ENCODE data around the gene MPND. TPM values are rescaled to one million over a fixed set of nuclear protein-coding genes. Genes with fewer than 3 reads are reported as not detected.

The MPND gene
- total and polyA plus RNA-seq, 2 of the 13 experiments (the other 11 are each of a cell fraction or from before 2014, with no cell fraction given) = 10.8 to 15.8 TPM

DNA sequence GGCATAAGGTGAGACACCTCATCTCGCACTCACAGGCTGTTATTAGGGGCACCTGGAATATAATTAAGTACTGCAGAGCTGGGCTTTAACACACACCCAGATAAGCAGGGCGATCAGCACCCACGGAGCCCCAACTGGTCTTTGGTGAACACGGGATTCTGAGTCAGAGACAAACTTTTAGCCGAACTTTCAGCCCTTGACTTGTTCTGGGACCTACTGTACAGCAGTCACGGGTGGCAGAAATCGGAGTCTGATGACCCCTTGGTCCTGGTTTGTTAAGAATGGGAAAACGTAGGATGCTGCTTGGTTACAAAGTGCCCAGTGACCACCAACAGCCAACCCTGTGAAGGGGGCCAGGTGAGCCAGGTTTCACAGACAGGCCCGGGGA is 47.9 kb downstream of the MPND start (continued):
- no peak for TF ChIP-seq ZBTB21 (CRISPR knock-in tag; IDR thresholded peaks at IDR 0.05)
- TF ChIP-seq CCDC6 (CRISPR knock-in tag; IDR thresholded peaks at IDR 0.05) = no peak
- 0 out of 2 replicates have a peak, but pooled peaks have one; percentile 19 for TF ChIP-seq ZNF383 (CRISPR knock-in tag; IDR thresholded peaks at IDR 0.05; ENCODE audit: borderline replicate concordance)
- TF ChIP-seq THAP11 (CRISPR knock-in tag; IDR thresholded peaks at IDR 0.05) = no peak
- no peak for TF ChIP-seq EED (CRISPR knock-in tag; IDR thresholded peaks at IDR 0.05)
- TF ChIP-seq REL (CRISPR knock-in tag; conservative IDR thresholded peaks at IDR 0.05) = no peak
- TF ChIP-seq, protein P1, sequence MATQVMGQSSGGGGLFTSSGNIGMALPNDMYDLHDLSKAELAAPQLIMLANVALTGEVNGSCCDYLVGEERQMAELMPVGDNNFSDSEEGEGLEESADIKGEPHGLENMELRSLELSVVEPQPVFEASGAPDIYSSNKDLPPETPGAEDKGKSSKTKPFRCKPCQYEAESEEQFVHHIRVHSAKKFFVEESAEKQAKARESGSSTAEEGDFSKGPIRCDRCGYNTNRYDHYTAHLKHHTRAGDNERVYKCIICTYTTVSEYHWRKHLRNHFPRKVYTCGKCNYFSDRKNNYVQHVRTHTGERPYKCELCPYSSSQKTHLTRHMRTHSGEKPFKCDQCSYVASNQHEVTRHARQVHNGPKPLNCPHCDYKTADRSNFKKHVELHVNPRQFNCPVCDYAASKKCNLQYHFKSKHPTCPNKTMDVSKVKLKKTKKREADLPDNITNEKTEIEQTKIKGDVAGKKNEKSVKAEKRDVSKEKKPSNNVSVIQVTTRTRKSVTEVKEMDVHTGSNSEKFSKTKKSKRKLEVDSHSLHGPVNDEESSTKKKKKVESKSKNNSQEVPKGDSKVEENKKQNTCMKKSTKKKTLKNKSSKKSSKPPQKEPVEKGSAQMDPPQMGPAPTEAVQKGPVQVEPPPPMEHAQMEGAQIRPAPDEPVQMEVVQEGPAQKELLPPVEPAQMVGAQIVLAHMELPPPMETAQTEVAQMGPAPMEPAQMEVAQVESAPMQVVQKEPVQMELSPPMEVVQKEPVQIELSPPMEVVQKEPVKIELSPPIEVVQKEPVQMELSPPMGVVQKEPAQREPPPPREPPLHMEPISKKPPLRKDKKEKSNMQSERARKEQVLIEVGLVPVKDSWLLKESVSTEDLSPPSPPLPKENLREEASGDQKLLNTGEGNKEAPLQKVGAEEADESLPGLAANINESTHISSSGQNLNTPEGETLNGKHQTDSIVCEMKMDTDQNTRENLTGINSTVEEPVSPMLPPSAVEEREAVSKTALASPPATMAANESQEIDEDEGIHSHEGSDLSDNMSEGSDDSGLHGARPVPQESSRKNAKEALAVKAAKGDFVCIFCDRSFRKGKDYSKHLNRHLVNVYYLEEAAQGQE (IDR thresholded peaks at IDR 0.05; ENCODE audit: borderline replicate concordance in 1 of 2, low read depth in 1 of 2, low read length in 2 of 2) = no peak
- TF ChIP-seq RBM22 (optimal IDR thresholded peaks at IDR 0.05; ENCODE audit: low read length) = no peak
- no peak for TF ChIP-seq NR2F6 (IDR thresholded peaks at IDR 0.05)
- TF ChIP-seq NR2F6 (CRISPR knock-in tag; IDR thresholded peaks at IDR 0.05) = no peak
- no peak for TF ChIP-seq ZNF256 (CRISPR knock-in tag; conservative IDR thresholded peaks at IDR 0.05)
- TF ChIP-seq THAP7 (CRISPR knock-in tag; IDR thresholded peaks at IDR 0.05) = no peak
- TF ChIP-seq ZSCAN29 (CRISPR knock-in tag; conservative IDR thresholded peaks at IDR 0.05) = no peak
- no peak for TF ChIP-seq FOXM1 (CRISPR knock-in tag; IDR thresholded peaks at IDR 0.05)
- TF ChIP-seq ZC3H13 (CRISPR knock-in tag; IDR thresholded peaks at IDR 0.05) = 0 out of 2 replicates have a peak, but pooled peaks have one; percentile 20
- TF ChIP-seq CBX1 (IDR thresholded peaks at IDR 0.05; ENCODE audit: low read depth) = no peak
- no peak for TF ChIP-seq KAT2B (IDR thresholded peaks at IDR 0.05; ENCODE audit: borderline replicate concordance, low read depth, low read length)
- TF ChIP-seq, protein P2, sequence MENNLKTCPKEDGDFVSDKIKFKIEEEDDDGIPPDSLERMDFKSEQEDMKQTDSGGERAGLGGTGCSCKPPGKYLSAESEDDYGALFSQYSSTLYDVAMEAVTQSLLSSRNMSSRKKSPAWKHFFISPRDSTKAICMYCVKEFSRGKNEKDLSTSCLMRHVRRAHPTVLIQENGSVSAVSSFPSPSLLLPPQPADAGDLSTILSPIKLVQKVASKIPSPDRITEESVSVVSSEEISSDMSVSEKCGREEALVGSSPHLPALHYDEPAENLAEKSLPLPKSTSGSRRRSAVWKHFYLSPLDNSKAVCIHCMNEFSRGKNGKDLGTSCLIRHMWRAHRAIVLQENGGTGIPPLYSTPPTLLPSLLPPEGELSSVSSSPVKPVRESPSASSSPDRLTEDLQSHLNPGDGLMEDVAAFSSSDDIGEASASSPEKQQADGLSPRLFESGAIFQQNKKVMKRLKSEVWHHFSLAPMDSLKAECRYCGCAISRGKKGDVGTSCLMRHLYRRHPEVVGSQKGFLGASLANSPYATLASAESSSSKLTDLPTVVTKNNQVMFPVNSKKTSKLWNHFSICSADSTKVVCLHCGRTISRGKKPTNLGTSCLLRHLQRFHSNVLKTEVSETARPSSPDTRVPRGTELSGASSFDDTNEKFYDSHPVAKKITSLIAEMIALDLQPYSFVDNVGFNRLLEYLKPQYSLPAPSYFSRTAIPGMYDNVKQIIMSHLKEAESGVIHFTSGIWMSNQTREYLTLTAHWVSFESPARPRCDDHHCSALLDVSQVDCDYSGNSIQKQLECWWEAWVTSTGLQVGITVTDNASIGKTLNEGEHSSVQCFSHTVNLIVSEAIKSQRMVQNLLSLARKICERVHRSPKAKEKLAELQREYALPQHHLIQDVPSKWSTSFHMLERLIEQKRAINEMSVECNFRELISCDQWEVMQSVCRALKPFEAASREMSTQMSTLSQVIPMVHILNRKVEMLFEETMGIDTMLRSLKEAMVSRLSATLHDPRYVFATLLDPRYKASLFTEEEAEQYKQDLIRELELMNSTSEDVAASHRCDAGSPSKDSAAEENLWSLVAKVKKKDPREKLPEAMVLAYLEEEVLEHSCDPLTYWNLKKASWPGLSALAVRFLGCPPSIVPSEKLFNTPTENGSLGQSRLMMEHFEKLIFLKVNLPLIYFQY (CRISPR knock-in tag; IDR thresholded peaks at IDR 0.05; ENCODE audit: borderline replicate concordance) = no peak
- TF ChIP-seq ZNF550 (CRISPR knock-in tag; IDR thresholded peaks at IDR 0.05; ENCODE audit: borderline replicate concordance) = no peak
- TF ChIP-seq, protein P3, sequence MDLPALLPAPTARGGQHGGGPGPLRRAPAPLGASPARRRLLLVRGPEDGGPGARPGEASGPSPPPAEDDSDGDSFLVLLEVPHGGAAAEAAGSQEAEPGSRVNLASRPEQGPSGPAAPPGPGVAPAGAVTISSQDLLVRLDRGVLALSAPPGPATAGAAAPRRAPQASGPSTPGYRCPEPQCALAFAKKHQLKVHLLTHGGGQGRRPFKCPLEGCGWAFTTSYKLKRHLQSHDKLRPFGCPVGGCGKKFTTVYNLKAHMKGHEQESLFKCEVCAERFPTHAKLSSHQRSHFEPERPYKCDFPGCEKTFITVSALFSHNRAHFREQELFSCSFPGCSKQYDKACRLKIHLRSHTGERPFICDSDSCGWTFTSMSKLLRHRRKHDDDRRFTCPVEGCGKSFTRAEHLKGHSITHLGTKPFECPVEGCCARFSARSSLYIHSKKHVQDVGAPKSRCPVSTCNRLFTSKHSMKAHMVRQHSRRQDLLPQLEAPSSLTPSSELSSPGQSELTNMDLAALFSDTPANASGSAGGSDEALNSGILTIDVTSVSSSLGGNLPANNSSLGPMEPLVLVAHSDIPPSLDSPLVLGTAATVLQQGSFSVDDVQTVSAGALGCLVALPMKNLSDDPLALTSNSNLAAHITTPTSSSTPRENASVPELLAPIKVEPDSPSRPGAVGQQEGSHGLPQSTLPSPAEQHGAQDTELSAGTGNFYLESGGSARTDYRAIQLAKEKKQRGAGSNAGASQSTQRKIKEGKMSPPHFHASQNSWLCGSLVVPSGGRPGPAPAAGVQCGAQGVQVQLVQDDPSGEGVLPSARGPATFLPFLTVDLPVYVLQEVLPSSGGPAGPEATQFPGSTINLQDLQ (CRISPR knock-in tag; IDR thresholded peaks at IDR 0.05) = no peak

All from HepG2 (cell line).